Muscle of leg (tissue), 11 donors: ENCODE results near the gene PPP3CA. TPM values are rescaled to one million over a fixed set of nuclear protein-coding genes. Genes with fewer than 3 reads are reported as not detected.
"Not testable (repeated sequence)": the region's sequence is repeated elsewhere in the genome, so short reads cannot be mapped to it uniquely, and the experiment has no call there.

ENCODE experiments used
- DNase-seq: peaks from one replicate; pipeline ENCODE4 v3.0.0; 2013
- H3K27ac ChIP-seq: one replicate; pipeline ENCODE4 v1.5.1; 2013; ENCODE audit warnings: mild to moderate bottlenecking, low read length, control low read depth
- H3K27me3 ChIP-seq: one replicate; pipeline ENCODE4 v1.6.1; 2013; ENCODE audit warnings: low read length; ENCODE audit not compliant: control insufficient read depth, insufficient read depth
- H3K36me3 ChIP-seq: one replicate; pipeline ENCODE4 v1.6.1; 2013; ENCODE audit warnings: low read length; ENCODE audit not compliant: control insufficient read depth, insufficient read depth
- H3K4me1 ChIP-seq: one replicate; pipeline ENCODE4 v1.6.1; 2013; ENCODE audit warnings: low read length; ENCODE audit not compliant: control insufficient read depth, insufficient read depth
- H3K4me3 ChIP-seq: one replicate; pipeline ENCODE4 v1.5.1; 2013; ENCODE audit warnings: low read length, control low read depth
- H3K9me3 ChIP-seq: replicated peaks from 2 replicates; pipeline ENCODE4 v1.6.1; 2013; ENCODE audit warnings: low read depth, low read length; ENCODE audit not compliant: control insufficient read depth
- WGBS: methylation state at CpG from one replicate; pipeline ENCODE4 v1.1.5; 2013; ENCODE audit warnings: missing lambda C conversion rate; ENCODE audit not compliant: insufficient coverage; 5-methylcytosine and 5-hydroxymethylcytosine counted together
- polyA plus RNA-seq, 8 donors: library from polyadenylated mRNA; unstranded; fragments of 120-200 nt; gene quantifications; one replicate each; pipeline versions ENCODE4 v1.2.1 to v1.2.3, GENCODE V29; 2013; ENCODE audit warnings: inconsistent platforms in 1 of 8, low replicate concordance in 1 of 8; ENCODE audit not compliant: insufficient read length in 8 of 8, insufficient read depth in 1 of 8
- total RNA-seq: library from RNA; stranded (reverse); fragments of 120-200 nt; gene quantifications from one replicate; pipeline ENCODE4 v1.2.4, GENCODE V29; 2013

Gene PPP3CA
- total and polyA plus RNA-seq, 9 donors: 18.2 to 41.9 (median 29.9) TPM

DNA sequence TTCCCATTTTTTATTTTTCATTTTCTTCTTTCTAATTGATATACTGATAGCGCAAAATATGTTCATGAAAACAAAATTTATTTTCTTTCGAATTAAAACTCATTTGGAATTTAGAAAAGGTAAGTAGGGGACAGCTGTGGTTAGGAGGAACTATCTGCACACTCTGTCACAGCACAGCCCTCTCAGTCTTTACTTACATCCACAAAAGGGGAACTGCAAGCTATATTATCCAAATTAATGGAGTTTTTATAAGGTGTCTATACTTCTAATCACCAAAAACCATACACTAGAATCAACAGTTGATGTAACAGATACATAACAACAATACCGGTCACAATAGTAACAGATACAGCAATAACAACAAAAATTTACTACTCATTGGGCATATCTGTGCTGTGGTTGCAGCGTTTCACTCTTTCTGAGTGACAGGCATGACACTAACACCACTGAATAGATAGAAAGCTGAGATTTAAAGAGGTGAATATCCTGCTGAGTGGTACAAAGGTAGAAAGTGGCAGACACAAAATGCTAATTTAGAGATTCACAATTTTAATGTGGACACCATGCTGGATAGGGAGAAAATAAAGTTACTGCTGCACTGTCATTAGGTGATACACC, 160.7 kb downstream of the PPP3CA start:
- Histone ChIP-seq H3K27ac (no peak overlapping the region), H3K4me1 (peaks cover 8% of the 10 kb centered on the region), H3K36me3 (no peaks in the 10 kb centered on the region), H3K27me3 (no peaks in the 10 kb centered on the region), H3K9me3 (no peaks in the 10 kb centered on the region), H3K4me3 (no peak overlapping the region)
- no CpG with 5 or more reads among the region's 4 CpGs for WGBS
- DNase-seq: no peak

DNA sequence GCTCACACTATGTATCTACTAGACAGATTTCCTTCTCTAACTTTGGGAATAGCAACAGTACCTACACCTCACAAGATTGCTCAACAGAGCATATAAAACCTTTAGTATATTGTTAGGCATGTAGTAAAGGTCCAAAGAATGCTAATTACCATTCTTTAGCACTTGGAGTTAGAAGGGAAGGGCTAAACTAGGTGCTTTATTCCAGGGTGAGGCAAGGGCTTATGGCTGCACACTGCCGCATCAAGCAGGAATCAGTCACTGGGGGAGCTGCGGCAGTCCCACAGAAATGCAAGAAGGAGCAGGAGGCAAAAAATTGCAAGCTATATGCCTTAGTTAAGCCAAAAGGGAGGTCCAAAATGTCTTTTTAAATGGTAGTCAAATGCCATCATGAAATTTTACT, 162.7 kb downstream of the PPP3CA start:
- H3K36me3 ChIP-seq: no peaks in the 10 kb centered on the region
- no peak overlapping the region for H3K27ac ChIP-seq
- 94% methylated on average over 2 of the region's 2 CpGs for WGBS
- no peaks in the 10 kb centered on the region for H3K27me3 ChIP-seq
- no peaks in the 10 kb centered on the region for H3K4me1 ChIP-seq
- no peak for DNase-seq
- no peaks in the 10 kb centered on the region for H3K9me3 ChIP-seq
- H3K4me3 ChIP-seq: no peak overlapping the region

DNA sequence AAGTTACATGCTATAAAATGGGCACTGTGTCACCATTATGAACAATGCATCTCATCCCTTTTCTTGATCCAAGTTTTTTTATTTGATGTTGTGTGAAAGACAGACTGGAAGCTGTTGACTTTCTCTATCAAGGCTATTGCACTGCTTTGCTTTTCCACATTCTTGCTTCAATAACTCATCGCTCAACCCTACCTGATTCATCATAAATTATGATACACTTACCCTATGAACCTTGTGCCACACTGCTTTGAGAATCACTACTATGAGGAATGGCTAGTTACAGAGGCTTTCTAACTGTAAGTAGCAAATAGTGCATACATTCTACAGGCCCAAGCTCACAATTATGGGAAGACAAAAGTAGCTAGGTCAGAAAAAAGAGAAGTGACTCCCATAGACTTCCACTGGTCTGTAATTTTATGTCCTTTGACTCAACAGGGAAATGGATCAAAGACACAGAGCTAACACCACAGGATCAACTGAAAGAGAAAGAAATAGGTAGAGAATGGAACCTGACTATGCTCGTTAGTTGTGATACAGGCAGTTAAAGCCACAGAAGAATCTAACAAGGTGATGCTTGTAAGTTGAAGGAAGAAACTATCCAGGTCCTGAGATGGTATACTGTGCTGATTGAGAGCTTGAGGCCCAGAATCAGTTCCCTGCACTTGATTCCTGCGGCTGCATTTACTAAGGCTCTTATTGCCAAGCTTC, 163.5 kb downstream of the PPP3CA start:
- Histone ChIP-seq H3K9me3 (no peaks in the 10 kb centered on the region), H3K4me3 (no peak overlapping the region), H3K27me3 (no peaks in the 10 kb centered on the region), H3K27ac (no peak overlapping the region), H3K36me3 (no peaks in the 10 kb centered on the region), H3K4me1 (no peaks in the 10 kb centered on the region)
- 80% methylated on average over 1 of the region's 3 CpGs for WGBS
- DNase-seq: no peak

DNA sequence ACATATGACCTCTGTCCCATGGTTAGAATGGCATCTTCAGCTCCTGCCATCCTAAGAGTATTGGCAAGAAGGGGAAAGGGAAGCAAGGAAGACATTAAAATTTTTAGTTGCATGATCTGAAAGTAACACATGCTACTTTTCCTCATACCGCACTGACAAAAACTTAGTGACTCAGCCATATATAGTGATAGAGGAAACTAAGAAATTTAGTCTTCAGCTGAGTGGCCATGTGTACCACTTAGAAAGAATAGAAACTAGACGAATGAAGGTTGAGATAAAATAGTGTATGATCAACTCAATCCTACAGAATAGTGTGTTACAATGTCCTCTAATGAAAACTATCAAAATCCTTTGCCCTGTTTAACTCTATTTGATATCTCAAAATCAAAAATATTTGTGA, 164.1 kb downstream of the PPP3CA start:
- no peak for DNase-seq

DNA sequence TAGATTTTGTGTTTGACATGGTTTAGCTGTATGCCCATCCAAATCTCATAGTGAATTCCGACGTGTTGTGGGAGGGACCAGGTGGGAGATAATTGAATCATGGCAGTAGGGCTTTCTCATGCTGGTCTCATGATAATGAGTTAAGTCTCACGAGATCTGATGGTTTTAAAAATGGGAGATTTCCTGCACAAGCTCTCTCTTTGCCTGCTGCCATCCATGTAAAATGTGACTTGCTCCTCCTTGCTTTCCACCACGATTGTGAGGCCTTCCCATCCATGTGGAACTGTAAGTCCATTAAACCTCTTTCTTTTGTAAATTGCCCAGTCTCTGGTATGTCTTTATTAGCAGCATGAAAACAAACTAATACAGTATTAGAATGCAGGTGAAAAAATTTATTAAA, 164.6 kb downstream of the PPP3CA start:
- 90% methylated on average over 2 of the region's 4 CpGs for WGBS
- H3K27ac ChIP-seq: not testable (repeated sequence)

More for the DNA sequence above, 164.1 kb downstream of the PPP3CA start:
- Histone ChIP-seq H3K9me3 (no peaks in the 10 kb centered on the region), H3K4me3 (no peak overlapping the region), H3K36me3 (no peaks in the 10 kb centered on the region), H3K27me3 (no peaks in the 10 kb centered on the region), H3K4me1 (no peaks in the 10 kb centered on the region), H3K27ac (no peak overlapping the region)
- no CpG with 5 or more reads among the region's 2 CpGs for WGBS

DNA sequence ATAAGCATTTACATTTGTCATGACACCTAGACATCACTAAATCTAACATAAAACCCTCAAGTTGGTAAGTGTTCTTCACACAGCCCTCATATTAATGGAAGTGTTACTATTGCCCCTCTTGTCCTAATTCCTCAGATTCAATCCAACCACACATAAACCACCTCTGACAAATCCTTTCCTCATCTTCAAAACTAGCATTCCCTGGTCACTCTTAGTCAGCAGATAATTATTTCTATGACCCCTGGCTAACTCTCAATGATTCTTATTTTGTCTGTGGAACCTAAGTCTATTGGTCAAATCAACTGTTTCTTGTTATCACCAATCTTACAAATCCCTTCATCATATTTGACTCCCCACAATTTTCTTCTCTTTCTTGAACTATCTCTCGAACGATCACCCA, 168.6 kb downstream of the PPP3CA start:
- H3K27me3 ChIP-seq: no peaks in the 10 kb centered on the region
- WGBS: no CpG with 5 or more reads among the region's 2 CpGs
- no peaks in the 10 kb centered on the region for H3K9me3 ChIP-seq
- H3K36me3 ChIP-seq: no peaks in the 10 kb centered on the region
- H3K4me3 ChIP-seq: no peak overlapping the region
- no peaks in the 10 kb centered on the region for H3K4me1 ChIP-seq
- no peak overlapping the region for H3K27ac ChIP-seq
- no peak for DNase-seq

More for the DNA sequence above, 164.6 kb downstream of the PPP3CA start:
- H3K4me3 ChIP-seq, H3K27me3 ChIP-seq, DNase-seq, H3K9me3 ChIP-seq, H3K36me3 ChIP-seq, H3K4me1 ChIP-seq: not testable (repeated sequence)

DNA sequence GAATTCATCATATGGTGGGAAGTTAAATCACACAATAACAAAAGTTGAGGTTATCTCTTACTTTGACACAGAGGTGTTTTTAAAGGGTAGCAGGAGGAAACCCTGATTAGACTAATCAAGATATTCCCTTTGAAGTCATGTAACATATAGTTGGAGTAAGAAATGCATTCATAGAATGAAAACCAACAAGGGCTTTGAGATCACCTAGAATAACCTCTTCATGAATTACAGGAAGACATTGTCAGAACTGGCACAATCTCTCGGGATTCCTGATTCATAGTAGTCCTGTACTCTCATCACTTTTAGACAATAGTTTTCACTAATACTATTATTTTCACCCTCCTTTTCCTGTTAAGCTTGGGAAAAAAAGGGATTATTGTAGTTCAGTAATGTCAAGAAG, 170.2 kb downstream of the PPP3CA start:
- no CpG with 5 or more reads among the region's 1 CpG for WGBS

DNA sequence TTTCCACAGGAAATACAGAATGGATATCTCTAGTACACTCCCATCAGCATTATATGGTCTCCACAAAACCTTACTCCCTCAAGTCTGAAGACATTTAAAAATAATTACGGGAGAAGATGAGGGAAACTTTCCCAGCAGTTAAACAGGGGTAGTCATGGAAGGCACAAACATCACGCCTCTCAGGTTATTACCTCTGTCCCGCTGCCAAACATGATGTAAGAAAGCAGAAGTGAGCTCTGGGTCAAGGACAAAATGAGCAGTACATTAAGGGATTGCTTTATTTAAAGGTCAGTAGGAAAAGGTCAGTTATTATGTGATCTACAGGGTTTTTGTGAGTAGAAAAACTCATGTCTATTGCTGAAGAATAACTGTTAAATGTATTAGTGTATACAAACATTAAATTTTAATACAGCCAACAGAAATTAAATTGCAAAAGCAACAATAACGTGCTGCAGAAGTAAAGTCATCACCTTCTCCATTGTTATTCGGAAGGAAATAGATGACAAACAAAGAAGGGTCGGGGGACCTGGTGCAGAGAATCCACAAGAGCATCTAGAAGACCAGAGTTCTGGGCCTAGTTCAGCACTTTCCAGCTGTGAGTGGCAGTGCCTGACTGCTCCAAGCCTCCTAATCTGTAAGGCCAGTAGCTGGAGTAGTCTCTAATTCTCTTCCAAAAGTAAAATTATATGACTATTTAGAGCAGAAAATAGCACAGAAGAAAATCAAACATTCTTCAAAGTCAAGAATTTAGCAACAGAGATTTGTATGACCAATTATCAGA, 171.2 kb downstream of the PPP3CA start:
- WGBS: no CpG with 5 or more reads among the region's 6 CpGs
- H3K27ac ChIP-seq: no peak overlapping the region

More for the DNA sequence above, 170.2 kb downstream of the PPP3CA start:
- no peaks in the 10 kb centered on the region for H3K4me1 ChIP-seq
- no peak overlapping the region for H3K4me3 ChIP-seq
- no peaks in the 10 kb centered on the region for H3K27me3 ChIP-seq
- no peak for DNase-seq
- H3K27ac ChIP-seq: no peak overlapping the region
- H3K36me3 ChIP-seq: no peaks in the 10 kb centered on the region
- H3K9me3 ChIP-seq: no peaks in the 10 kb centered on the region

DNA sequence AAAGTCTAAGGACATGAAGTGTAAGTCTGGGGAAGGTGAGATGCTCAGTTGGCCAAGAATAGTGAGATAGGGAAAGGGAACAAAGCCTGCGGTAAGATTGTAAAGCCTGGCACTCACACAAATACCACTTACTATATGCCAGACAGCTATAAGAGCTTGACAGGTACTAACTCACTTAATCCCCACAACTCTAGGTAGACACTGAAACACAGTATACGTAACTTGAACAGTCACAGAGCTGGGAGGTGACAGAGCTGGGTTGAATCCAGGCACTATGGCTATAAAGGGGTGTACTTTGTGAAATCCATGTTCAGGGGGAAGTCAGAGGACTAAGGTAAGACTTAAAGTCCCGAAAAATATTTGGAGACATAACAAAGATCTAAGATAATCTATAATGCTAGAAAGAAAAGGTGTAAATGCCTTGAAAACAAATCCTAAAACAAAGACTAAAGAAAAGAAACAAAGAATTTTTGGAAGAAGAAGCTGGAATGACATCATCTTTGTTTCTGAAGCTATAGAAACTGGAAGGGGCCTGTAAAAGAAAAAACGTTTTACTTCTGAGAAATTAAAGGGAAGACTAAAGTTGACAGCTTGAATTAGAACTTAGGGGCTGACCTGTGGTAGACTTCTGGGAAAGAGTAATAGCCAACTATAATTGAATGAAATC, 172.5 kb downstream of the PPP3CA start:
- Histone ChIP-seq H3K9me3 (no peaks in the 10 kb centered on the region), H3K27ac (no peak overlapping the region), H3K4me1 (no peaks in the 10 kb centered on the region), H3K27me3 (no peaks in the 10 kb centered on the region), H3K36me3 (no peaks in the 10 kb centered on the region), H3K4me3 (no peak overlapping the region)
- peak; percentile 50 for DNase-seq
- 11% methylated on average over 1 of the region's 4 CpGs for WGBS

More for the DNA sequence above, 171.2 kb downstream of the PPP3CA start:
- Histone ChIP-seq H3K4me1 (no peaks in the 10 kb centered on the region), H3K9me3 (no peaks in the 10 kb centered on the region), H3K4me3 (no peak overlapping the region), H3K27me3 (no peaks in the 10 kb centered on the region), H3K36me3 (no peaks in the 10 kb centered on the region)
- DNase-seq: peak; percentile 83

DNA sequence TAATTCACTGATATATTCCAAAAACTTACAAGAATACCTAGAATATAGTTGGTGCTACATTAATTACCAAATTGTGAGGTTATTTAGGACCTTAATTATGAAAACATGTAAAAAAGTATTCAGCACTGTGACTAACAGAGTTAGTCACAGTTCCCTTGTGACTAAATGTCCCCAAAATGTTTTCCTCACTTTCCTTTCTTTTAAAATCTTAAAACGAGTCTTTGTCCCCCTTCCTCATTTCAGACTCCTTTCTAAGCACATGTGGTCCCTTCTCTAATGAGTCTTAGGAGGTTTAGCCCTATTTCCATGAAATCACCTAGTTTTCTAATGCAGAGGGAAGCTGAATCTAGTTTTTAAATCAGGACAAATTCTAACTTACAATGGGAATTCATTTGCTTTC, 175.0 kb downstream of the PPP3CA start:
- no peak for DNase-seq
- Histone ChIP-seq H3K4me1 (no peaks in the 10 kb centered on the region), H3K4me3 (no peak overlapping the region), H3K27ac (no peak overlapping the region), H3K9me3 (no peaks in the 10 kb centered on the region), H3K36me3 (no peaks in the 10 kb centered on the region), H3K27me3 (no peaks in the 10 kb centered on the region)
- 20% methylated on average over 1 of the region's 1 CpG for WGBS
